ENCODE measurements around the gene CEACAM20.

DNA sequence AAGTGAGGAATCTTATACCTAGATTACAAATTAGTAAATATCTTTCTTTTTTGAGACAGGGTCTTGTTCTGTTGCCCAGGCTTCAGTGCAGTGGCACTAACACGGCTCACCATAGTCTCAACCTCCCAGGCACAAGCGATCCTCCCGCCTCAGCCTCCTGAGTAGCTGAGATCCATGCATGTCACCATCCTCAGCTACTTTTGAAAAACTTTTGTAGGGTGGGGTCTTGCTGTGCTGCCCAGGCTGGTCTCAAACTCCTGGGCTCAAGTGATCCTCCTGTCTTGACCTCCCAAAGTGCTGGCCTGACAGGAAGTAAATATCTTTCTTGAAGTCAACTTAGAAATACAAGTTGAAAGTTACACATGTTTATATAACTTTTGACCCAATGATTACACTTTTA, 20.0 kb upstream of the CEACAM20 start:
- no peak for TF ChIP-seq POLR2A (IDR thresholded peaks at IDR 0.05; ENCODE audit: low read length)
- TF ChIP-seq GATA1 (IDR thresholded peaks at IDR 0.05; ENCODE audit: low read depth, low read length): no peak

Data from erythroblast (primary cell).